ENCODE measurements around the gene CD82.
"Not testable (repeated sequence)": the region's sequence is repeated elsewhere in the genome, so short reads cannot be mapped to it uniquely, and the experiment has no call there.

CD82 gene

DNA sequence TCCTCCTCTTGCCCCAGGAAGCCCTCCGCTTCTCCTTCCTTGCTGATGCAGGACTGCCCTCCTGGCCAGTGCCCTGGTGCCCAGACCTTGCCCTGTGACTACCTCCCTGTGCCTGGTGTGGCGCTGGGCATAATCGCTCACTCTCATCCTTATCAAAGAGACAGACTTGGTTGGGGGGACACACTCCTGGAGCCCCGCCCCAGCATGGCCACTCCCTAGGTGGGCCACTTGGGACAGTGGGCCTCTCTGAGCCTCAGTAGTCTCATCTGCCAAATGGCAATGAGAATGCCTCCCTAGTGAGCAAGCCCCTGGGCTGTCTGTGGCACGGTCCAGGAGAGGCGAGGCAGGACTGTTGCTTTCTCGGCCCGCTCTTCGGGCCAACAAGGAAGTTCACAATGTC lies 88.6 kb downstream of the CD82 start:
- TF ChIP-seq, protein P1, sequence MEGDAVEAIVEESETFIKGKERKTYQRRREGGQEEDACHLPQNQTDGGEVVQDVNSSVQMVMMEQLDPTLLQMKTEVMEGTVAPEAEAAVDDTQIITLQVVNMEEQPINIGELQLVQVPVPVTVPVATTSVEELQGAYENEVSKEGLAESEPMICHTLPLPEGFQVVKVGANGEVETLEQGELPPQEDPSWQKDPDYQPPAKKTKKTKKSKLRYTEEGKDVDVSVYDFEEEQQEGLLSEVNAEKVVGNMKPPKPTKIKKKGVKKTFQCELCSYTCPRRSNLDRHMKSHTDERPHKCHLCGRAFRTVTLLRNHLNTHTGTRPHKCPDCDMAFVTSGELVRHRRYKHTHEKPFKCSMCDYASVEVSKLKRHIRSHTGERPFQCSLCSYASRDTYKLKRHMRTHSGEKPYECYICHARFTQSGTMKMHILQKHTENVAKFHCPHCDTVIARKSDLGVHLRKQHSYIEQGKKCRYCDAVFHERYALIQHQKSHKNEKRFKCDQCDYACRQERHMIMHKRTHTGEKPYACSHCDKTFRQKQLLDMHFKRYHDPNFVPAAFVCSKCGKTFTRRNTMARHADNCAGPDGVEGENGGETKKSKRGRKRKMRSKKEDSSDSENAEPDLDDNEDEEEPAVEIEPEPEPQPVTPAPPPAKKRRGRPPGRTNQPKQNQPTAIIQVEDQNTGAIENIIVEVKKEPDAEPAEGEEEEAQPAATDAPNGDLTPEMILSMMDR (IDR thresholded peaks at IDR 0.05; ENCODE audit: unreplicated experiment in 3 of 3) = no peak
- Mint-ChIP-seq H3K27ac (no peak overlapping the region), H3K4me1 (peaks cover 14% of the 10 kb centered on the region), H3K9me3 (peaks cover 3% of the 10 kb centered on the region), H3K27me3 (ENCODE audit: low read depth) (peaks cover 10% of the 10 kb centered on the region), H3K36me3 (ENCODE audit: low read depth) (no peaks in the 10 kb centered on the region), H3K4me3 (no peak overlapping the region)

DNA sequence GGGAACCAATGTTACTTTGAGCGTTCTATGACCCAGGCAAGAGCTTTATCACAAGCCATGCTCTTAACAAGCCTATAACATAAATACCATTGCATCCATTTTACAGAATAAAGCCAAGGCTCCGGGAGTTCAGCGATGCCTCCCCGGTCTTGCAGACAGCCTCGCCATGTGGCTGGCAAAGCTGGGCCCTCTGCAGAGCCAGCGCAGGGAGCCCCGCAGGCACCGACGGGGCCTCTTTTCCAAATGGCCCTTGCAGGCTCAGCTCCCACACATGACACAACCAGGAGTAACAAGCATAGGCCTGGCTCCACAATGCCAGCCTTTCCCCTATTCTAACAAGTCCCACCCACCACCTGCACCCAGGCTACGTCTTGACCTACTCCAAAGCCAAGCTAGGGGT lies 89.1 kb downstream of the CD82 start:
- Mint-ChIP-seq H3K27ac (no peak overlapping the region), H3K4me3 (no peak overlapping the region), H3K9me3 (peaks cover 6% of the 10 kb centered on the region), H3K4me1 (peaks cover 14% of the 10 kb centered on the region), H3K27me3 (ENCODE audit: low read depth) (peaks cover 12% of the 10 kb centered on the region), H3K36me3 (ENCODE audit: low read depth) (no peaks in the 10 kb centered on the region)
- TF ChIP-seq, protein P1 (IDR thresholded peaks at IDR 0.05; ENCODE audit: unreplicated experiment in 3 of 3) = no peak

DNA sequence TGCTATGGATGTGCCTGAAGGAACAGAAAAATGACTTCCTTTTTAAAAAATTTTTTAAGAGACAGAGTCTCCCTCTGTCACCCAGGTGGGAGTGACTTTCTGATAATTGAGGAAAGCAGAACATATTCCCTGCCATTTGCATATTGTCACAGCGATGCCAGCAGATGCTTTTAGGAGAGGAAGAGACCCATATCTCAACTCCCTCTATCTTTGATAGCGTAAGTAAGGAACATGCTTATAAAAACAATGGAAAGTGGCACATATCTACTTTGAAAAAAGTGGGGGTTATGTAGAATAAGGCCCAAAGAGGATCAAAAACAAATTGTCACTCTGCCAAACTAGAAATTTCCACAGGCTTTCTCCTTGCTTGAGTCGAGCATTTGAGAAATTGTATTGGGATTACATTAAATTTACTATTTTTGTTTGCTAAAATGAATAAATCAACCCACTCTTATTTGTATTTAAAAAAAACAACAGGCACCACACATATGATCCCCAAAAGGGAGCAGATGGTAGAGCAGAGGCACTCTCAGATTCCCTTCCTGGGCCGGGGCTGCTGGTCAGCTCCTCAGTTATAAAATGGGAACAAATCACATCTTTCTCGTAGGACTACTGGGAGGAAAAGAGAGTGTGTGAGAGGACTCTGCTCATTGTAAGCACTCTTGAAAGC lies 92.5 kb downstream of the CD82 start:
- Mint-ChIP-seq H3K4me3 (no peak overlapping the region), H3K9me3 (peaks cover 15% of the 10 kb centered on the region), H3K4me1 (peaks cover 6% of the 10 kb centered on the region)

DNA sequence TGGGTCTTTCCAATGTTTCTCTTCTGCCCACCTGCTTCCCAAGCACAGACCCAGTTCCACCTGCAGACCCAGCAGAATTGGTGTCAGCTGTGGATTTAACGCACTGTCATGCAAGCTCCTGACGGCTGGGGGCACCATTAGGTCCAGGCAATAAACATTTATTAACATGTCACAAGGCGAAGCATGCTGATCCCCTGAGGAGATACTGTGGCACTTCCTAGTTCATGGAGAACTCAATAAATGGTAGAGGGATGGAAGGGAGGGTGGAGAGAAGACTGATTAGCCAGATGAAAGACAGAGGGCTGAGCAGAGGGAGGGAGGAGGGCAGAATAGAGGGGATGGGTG lies 93.0 kb downstream of the CD82 start:
- Mint-ChIP-seq H3K4me1 (peaks cover 6% of the 10 kb centered on the region), H3K27me3 (ENCODE audit: low read depth) (peaks cover 8% of the 10 kb centered on the region), H3K36me3 (ENCODE audit: low read depth) (peaks cover 3% of the 10 kb centered on the region), H3K4me3 (no peak overlapping the region), H3K27ac (no peak overlapping the region), H3K9me3 (peaks cover 15% of the 10 kb centered on the region)
- TF ChIP-seq, protein P1 (IDR thresholded peaks at IDR 0.05; ENCODE audit: unreplicated experiment in 3 of 3) = peak in 1 of 3 experiments; percentile 27

More for the DNA sequence above, 92.5 kb downstream of the CD82 start:
- Mint-ChIP-seq H3K36me3 (ENCODE audit: low read depth) (peaks cover 3% of the 10 kb centered on the region), H3K27me3 (ENCODE audit: low read depth) (peaks cover 8% of the 10 kb centered on the region), H3K27ac (no peak overlapping the region)
- TF ChIP-seq, protein P1 (IDR thresholded peaks at IDR 0.05; ENCODE audit: unreplicated experiment in 3 of 3) = no peak

DNA sequence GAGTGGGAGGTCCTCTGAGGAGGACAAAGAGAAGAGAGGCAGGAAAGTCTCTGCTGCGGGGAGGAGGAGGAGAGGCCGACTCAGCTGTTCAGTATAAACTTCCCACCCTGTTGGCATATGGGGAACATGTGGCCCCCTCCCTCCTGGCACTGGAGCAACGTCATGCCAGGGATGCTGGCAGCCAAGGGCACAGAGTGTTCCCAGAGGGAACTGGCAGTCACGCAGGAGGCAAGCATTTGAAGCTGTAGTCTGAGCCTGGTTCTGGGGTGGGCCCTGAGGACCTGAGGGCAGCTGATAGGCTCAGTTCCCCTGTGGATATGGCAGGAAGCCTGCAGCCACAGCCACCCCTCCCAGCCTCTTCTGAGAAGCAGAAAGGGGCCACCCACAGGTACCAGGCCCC lies 94.2 kb downstream of the CD82 start:
- TF ChIP-seq, protein P1 (IDR thresholded peaks at IDR 0.05; ENCODE audit: unreplicated experiment in 3 of 3) = no peak
- Mint-ChIP-seq H3K27ac (no peak overlapping the region), H3K9me3 (peaks cover 15% of the 10 kb centered on the region)

DNA sequence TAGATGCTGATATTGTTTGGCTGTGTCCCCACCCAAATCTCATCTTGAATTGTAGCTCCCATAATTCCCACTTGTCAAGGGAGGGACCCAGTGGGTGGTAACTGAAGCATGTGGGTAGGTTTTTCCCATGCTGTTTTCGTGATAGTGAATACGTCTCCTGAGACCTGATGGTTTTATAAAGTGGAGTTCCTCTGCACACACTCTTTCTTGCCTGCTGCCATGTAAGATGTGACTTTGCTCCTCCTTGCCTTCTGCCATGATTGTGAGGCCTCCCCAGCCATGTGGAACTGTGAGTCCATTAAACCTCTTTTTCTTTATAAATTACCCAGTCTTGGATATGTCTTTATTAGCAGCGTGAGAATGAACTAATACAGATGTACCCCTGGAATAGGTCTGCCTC lies 95.1 kb downstream of the CD82 start:
- not testable (repeated sequence) for H3K27ac Mint-ChIP-seq; H3K36me3 Mint-ChIP-seq (ENCODE audit: low read depth); H3K4me1 Mint-ChIP-seq; H3K4me3 Mint-ChIP-seq
- peaks cover 14% of the 10 kb centered on the region for H3K27me3 Mint-ChIP-seq (ENCODE audit: low read depth)
- H3K9me3 Mint-ChIP-seq = peaks cover 20% of the 10 kb centered on the region

More for the DNA sequence above, 94.2 kb downstream of the CD82 start:
- Mint-ChIP-seq H3K27me3 (ENCODE audit: low read depth) (peaks cover 8% of the 10 kb centered on the region), H3K4me3 (no peak overlapping the region), H3K36me3 (ENCODE audit: low read depth) (peaks cover 3% of the 10 kb centered on the region), H3K4me1 (peaks cover 6% of the 10 kb centered on the region)
